ENCODE measurements around the gene OR51A2.
"Not testable (repeated sequence)": the region's sequence is repeated elsewhere in the genome, so short reads cannot be mapped to it uniquely, and the experiment has no call there.

The OR51A2 gene

GRCh38 chr11:4955613-4956012 lies at the start of gene OR51A2:
TSS of gene OR51A2 (minus strand) at chr11:4955713. CDS start at chr11:4955713, 0 bp downstream.
- not testable (repeated sequence) for DNase-seq (ENCODE audit: low spot score)

GRCh38 chr11:5004424-5005274 lies 49.1 kb upstream of the OR51A2 start:
- DNase-seq (ENCODE audit: low spot score) = peak; percentile 8

- no peak for DNase-seq (ENCODE audit: low spot score)
Measured at GRCh38 chr11:4994551-4994950, 39.0 kb upstream of the OR51A2 start, which contains the start of gene OR51L1. TSS of gene OR51L1 (plus strand) at chr11:4994851. CDS start at chr11:4998983, 4,132 bp downstream.

- DNase-seq (ENCODE audit: low spot score) = peak; percentile 3
Measured at GRCh38 chr11:4991060-4991459, 35.5 kb upstream of the OR51A2 start.

- no peak for DNase-seq (ENCODE audit: low spot score)
Measured at GRCh38 chr11:4983841-4984240, 28.3 kb upstream of the OR51A2 start.

GRCh38 chr11:4982678-4983077 lies 27.2 kb upstream of the OR51A2 start:
- DNase-seq (ENCODE audit: low spot score) = no peak

- no peak for DNase-seq (ENCODE audit: low spot score)
Measured at GRCh38 chr11:4979036-4979435, 23.5 kb upstream of the OR51A2 start.

- no peak for DNase-seq (ENCODE audit: low spot score)
Measured at GRCh38 chr11:4975436-4975835, 19.9 kb upstream of the OR51A2 start.

GRCh38 chr11:4962816-4963215 lies 7.3 kb upstream of the OR51A2 start:
- DNase-seq (ENCODE audit: low spot score) = no peak

GRCh38 chr11:4960877-4961276 lies 5.4 kb upstream of the OR51A2 start:
- DNase-seq (ENCODE audit: low spot score) = no peak

GRCh38 chr11:4957396-4957795 lies 1.9 kb upstream of the OR51A2 start:
- DNase-seq (ENCODE audit: low spot score) = no peak

- DNase-seq (ENCODE audit: low spot score) = no peak
Measured at GRCh38 chr11:4947505-4947904, 8.0 kb downstream of the OR51A2 start, which contains the start of gene OR51A4. TSS of gene OR51A4 (minus strand) at chr11:4947605. CDS start at chr11:4947100, 505 bp downstream.

GRCh38 chr11:4936745-4937144 lies 18.8 kb downstream of the OR51A2 start:
- no peak for DNase-seq (ENCODE audit: low spot score)

GRCh38 chr11:4932751-4933150 lies 22.8 kb downstream of the OR51A2 start:
- DNase-seq (ENCODE audit: low spot score) = no peak

- DNase-seq (ENCODE audit: low spot score) = no peak
Measured at GRCh38 chr11:4926608-4927007, 28.9 kb downstream of the OR51A2 start.

- no peak for DNase-seq (ENCODE audit: low spot score)
Measured at GRCh38 chr11:4924239-4924638, 31.3 kb downstream of the OR51A2 start, which contains the start of gene OR51G1. TSS of gene OR51G1 (minus strand) at chr11:4924339. CDS start at chr11:4924339, 0 bp downstream.

GRCh38 chr11:4922304-4922703 lies 33.2 kb downstream of the OR51A2 start:
- DNase-seq (ENCODE audit: low spot score) = no peak

GRCh38 chr11:4921796-4922195 lies 33.7 kb downstream of the OR51A2 start:
- DNase-seq (ENCODE audit: low spot score) = no peak

- DNase-seq (ENCODE audit: low spot score) = no peak
Measured at GRCh38 chr11:4919250-4919649, 36.3 kb downstream of the OR51A2 start, which contains the start of gene OR51G2. TSS of gene OR51G2 (minus strand) at chr11:4919350. CDS start at chr11:4915663, 3,687 bp downstream.

GRCh38 chr11:4916581-4916980 lies 38.9 kb downstream of the OR51A2 start:
- DNase-seq (ENCODE audit: low spot score) = no peak

Measured in hepatic stellate cell (primary cell).